Mononuclear cell (primary cell): ENCODE measurements around the gene C1orf210. TPM values are rescaled to one million over a fixed set of nuclear protein-coding genes. Genes with fewer than 3 reads are reported as not detected.

Experiments
- H3K27me3 ChIP-seq: 2 replicates; pipeline ENCODE4 v1.6.0; 2011; ENCODE audit warnings: low read length, control low read depth; ENCODE audit not compliant: insufficient read depth
- H3K4me1 ChIP-seq: 2 replicates; pipeline ENCODE4 v1.5.1; 2011; ENCODE audit warnings: mild to moderate bottlenecking, low read length, control low read depth; ENCODE audit not compliant: insufficient read depth
- H3K4me3 ChIP-seq: 2 replicates; pipeline ENCODE4 v1.5.1; 2011; ENCODE audit warnings: mild to moderate bottlenecking, low read length, moderate library complexity
- H3K9me3 ChIP-seq: 2 replicates; pipeline ENCODE4 v1.5.1; 2011; ENCODE audit warnings: low read depth, mild to moderate bottlenecking, control low read depth, low read length
- total RNA-seq: library from RNA; depleted of rRNA; stranded (reverse); fragments of >200 nt; gene quantifications from one replicate; pipeline ENCODE4 v1.2.3, GENCODE V29; 2012

Gene C1orf210
- total RNA-seq, 1 donor = not detected

- H3K4me3 ChIP-seq = no peak overlapping the region
- no peaks in the 10 kb centered on the region for H3K4me1 ChIP-seq
- no peaks in the 10 kb centered on the region for H3K27me3 ChIP-seq
- H3K9me3 ChIP-seq = no peaks in the 10 kb centered on the region
Measured at GRCh38 chr1:43316738-43317520, 31.5 kb upstream of the C1orf210 start.

GRCh38 chr1:43315963-43316737, 30.8 kb upstream of the C1orf210 start:
- Histone ChIP-seq H3K9me3 (no peaks in the 10 kb centered on the region), H3K4me1 (no peaks in the 10 kb centered on the region), H3K4me3 (no peak overlapping the region), H3K27me3 (no peaks in the 10 kb centered on the region)

GRCh38 chr1:43315481-43315880, 30.1 kb upstream of the C1orf210 start:
- H3K27me3 ChIP-seq = no peaks in the 10 kb centered on the region
- no peaks in the 10 kb centered on the region for H3K4me1 ChIP-seq

GRCh38 chr1:43314233-43314632, 28.9 kb upstream of the C1orf210 start:
- no peaks in the 10 kb centered on the region for H3K27me3 ChIP-seq
- no peaks in the 10 kb centered on the region for H3K9me3 ChIP-seq
- no peaks in the 10 kb centered on the region for H3K4me1 ChIP-seq
- no peak overlapping the region for H3K4me3 ChIP-seq

More at GRCh38 chr1:43315481-43315880, 30.1 kb upstream of the C1orf210 start:
- H3K4me3 ChIP-seq = no peak overlapping the region
- H3K9me3 ChIP-seq = no peaks in the 10 kb centered on the region

GRCh38 chr1:43313771-43314170, 28.4 kb upstream of the C1orf210 start:
- no peaks in the 10 kb centered on the region for H3K27me3 ChIP-seq
- no peak overlapping the region for H3K4me3 ChIP-seq
- H3K9me3 ChIP-seq = no peaks in the 10 kb centered on the region
- H3K4me1 ChIP-seq = no peaks in the 10 kb centered on the region

GRCh38 chr1:43312663-43313515, 27.5 kb upstream of the C1orf210 start:
- H3K27me3 ChIP-seq = no peaks in the 10 kb centered on the region
- H3K4me3 ChIP-seq = no peak overlapping the region
- H3K9me3 ChIP-seq = no peaks in the 10 kb centered on the region

GRCh38 chr1:43312212-43312623, 26.8 kb upstream of the C1orf210 start:
- Histone ChIP-seq H3K4me3 (no peak overlapping the region), H3K4me1 (no peaks in the 10 kb centered on the region), H3K27me3 (no peaks in the 10 kb centered on the region), H3K9me3 (no peaks in the 10 kb centered on the region)

More at GRCh38 chr1:43312663-43313515, 27.5 kb upstream of the C1orf210 start:
- no peaks in the 10 kb centered on the region for H3K4me1 ChIP-seq

GRCh38 chr1:43311521-43311920, 26.1 kb upstream of the C1orf210 start:
- Histone ChIP-seq H3K9me3 (no peaks in the 10 kb centered on the region), H3K4me1 (no peaks in the 10 kb centered on the region), H3K27me3 (no peaks in the 10 kb centered on the region), H3K4me3 (no peak overlapping the region)

- H3K4me3 ChIP-seq = no peak overlapping the region
- no peaks in the 10 kb centered on the region for H3K27me3 ChIP-seq
- no peaks in the 10 kb centered on the region for H3K4me1 ChIP-seq
- no peaks in the 10 kb centered on the region for H3K9me3 ChIP-seq
Measured at GRCh38 chr1:43309405-43310025, 24.1 kb upstream of the C1orf210 start.

GRCh38 chr1:43308635-43309404, 23.4 kb upstream of the C1orf210 start:
- Histone ChIP-seq H3K4me3 (no peak overlapping the region), H3K27me3 (no peaks in the 10 kb centered on the region), H3K4me1 (no peaks in the 10 kb centered on the region), H3K9me3 (no peaks in the 10 kb centered on the region)

GRCh38 chr1:43307458-43308158, 22.2 kb upstream of the C1orf210 start:
- Histone ChIP-seq H3K4me3 (no peak overlapping the region), H3K4me1 (no peaks in the 10 kb centered on the region), H3K9me3 (no peaks in the 10 kb centered on the region), H3K27me3 (no peaks in the 10 kb centered on the region)

- no peaks in the 10 kb centered on the region for H3K4me1 ChIP-seq
- no peak overlapping the region for H3K4me3 ChIP-seq
- H3K27me3 ChIP-seq = no peaks in the 10 kb centered on the region
- no peaks in the 10 kb centered on the region for H3K9me3 ChIP-seq
Measured at GRCh38 chr1:43306688-43307457, 21.5 kb upstream of the C1orf210 start.
